NOMO-1 treated with DMSO at 0.1 percent for 48 hours (cell line): ENCODE data around the gene RUFY1.
"Not testable (repeated sequence)": the region's sequence is repeated elsewhere in the genome, so short reads cannot be mapped to it uniquely, and the experiment has no call there.

Experiments
- DNase-seq: peaks from one replicate; lab custom pipeline; 2025; ENCODE audit not compliant: unreplicated experiment; lab: John Stamatoyannopoulos, UW

The RUFY1 gene

DNA sequence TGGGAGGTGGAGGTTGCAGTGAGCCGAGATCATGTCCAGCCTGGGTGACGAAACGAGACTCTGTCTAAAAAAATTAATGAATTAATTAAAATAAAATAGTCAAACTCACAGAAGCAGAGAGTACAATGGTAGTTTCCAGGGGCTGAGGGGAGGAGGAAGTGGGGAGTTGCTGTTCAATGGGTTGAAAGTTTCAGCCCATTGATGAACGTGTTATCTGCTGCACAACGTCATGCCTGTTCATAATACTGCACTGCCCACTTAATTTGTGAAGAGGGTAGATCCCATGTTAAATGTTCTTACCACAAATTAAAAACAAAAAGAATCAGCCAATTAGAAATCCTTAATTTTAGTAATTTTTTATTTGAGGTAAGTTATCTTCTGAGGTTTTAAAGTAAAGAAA lies 16.4 kb upstream of the RUFY1 start:
- DNase-seq, result no peak

GRCh38 chr5:179534431-179534830 lies 15.9 kb upstream of the RUFY1 start:
- DNase-seq, result no peak

DNA sequence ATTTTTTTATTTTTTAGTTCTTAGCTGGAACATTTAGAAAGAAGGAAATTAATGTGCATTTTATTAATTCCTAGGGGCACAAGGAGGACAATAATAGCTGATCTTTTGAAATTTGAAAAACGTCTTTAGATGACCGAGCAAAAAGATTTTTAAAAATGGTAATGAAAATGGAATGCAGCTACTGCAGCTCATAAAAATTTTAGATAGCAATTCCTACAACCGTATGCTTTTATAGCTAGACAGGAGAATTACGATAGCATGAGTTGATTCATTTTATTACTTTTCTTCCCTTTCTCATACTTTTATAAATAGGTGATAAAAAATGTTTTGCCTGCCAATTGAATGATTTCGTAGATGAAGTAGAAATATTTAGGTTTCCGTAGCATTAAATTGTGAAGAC lies 13.7 kb upstream of the RUFY1 start:
- DNase-seq, result no peak

DNA sequence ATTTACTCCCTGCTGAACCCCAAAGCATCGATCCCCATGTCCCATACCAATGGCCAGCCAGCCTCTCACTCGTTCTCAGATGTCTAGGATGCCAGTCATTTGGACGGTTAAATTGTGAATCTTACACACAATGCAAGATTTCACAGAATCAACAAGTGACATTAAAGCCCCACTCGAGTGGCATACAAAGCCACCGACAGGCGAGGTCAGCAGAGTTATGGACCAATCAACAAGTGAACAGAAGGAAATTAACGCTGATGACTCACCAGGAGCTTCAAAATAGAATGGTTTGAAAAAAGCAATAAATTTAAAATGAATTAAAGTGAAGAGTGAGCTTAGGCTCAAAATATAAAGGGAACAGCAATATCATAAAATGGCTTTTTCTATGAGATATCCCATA lies 8.2 kb upstream of the RUFY1 start:
- peak; percentile 16 for DNase-seq

- DNase-seq, result not testable (repeated sequence)
Measured at GRCh38 chr5:179543275-179543674, 7.1 kb upstream of the RUFY1 start.

- DNase-seq, result no peak
Measured at GRCh38 chr5:179553006-179553405, 2.7 kb downstream of the RUFY1 start.

GRCh38 chr5:179553875-179554274 lies 3.5 kb downstream of the RUFY1 start:
- no peak for DNase-seq

DNA sequence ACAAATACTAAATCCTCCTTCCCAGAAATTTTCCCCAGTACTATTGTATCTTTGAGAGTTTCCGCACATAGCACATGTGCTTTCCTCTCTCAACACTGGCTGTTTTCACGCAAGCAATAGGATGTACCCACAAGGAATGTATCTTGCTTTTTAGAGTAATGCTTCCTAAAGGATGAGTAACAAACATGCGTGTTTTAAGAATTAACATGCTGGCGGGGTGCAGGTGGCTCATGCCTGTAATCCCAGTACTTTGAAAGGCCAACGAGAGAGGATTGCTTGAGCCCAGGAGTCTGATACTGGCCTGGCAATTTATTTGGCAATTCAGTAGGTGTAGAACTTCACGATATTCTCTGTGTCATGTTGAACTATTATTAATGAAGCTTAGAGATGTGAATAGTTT lies 4.6 kb downstream of the RUFY1 start:
- DNase-seq, result no peak

- not testable (repeated sequence) for DNase-seq
Measured at GRCh38 chr5:179558261-179558799, 8.0 kb downstream of the RUFY1 start.

DNA sequence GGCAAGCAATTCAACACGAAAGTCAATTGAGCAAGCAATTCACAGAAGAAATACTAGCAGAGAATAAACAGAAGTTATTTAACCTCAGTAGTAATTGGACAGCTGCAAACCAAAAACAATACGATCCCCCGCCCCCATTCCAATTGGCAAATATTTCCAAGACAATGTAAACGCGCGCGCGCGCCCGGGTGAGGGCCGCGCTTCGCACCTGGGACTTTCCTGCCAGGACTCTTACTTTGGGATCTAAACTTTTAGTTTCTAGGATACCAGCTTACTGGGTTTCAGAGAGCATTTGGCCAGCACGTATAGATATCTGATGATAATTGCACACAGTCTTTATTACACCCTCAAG lies 8.6 kb downstream of the RUFY1 start:
- no peak for DNase-seq

- no peak for DNase-seq
Measured at GRCh38 chr5:179559284-179560252, 9.2 kb downstream of the RUFY1 start.

DNA sequence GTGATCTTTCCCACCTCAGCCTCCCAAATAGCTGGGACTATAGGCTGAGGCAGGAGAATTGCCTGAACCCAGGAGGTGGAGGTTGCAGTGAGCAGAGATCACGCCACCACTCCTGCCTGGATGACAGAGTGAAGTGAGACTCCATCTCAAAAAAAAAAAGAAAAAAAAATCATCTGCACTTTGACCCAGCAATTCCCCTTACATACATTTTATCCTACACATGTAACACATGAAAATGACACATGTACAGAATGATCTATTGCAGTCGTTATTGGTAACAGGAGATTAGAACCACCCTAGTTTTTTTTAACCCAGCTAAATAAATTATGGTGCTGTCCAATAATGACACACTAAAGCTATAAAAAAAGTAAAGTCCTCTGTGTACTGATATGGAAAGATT lies 14.2 kb downstream of the RUFY1 start:
- no peak for DNase-seq

DNA sequence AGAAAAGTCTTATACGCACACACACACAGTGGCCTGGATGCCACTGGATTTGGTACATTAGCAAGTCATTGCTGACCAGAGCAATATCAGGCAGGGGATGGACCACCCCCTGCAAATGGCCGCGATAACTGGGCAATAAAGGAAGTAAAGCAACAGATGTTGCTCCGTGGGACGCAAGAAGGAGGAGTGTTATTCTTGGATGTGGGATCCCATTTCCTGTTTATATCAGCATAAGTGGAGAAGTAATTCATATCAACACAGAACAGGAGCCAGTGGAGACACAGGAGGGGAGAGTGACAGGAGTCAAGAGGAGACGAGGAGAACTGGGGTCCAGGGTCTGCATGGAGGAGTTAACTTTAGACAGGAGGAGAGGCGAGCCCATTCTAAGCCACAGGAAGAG lies 18.4 kb downstream of the RUFY1 start:
- DNase-seq, result no peak

DNA sequence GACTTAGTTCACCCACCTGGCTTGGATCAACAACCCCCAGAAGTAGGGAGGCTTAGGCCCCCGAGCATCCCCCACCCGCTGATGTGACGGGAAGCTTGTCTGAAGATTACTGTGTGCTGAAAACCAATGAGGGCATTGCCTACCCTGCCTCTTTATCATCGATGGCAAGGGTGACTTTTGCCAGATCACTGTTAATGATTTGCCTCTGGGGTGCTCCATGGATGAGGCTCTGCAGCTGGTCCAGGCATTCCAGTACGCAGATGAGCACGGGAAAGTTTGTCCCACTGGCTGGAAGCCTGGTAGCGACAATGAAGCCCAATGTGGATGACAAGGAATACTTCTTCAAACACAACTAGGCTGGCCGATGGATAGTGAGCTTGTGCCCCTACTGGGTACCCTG lies 22.0 kb downstream of the RUFY1 start:
- DNase-seq, result no peak

- DNase-seq, result no peak
Measured at GRCh38 chr5:179577286-179577960, 27.1 kb downstream of the RUFY1 start.

GRCh38 chr5:179585941-179586401 lies 35.6 kb downstream of the RUFY1 start:
- no peak for DNase-seq

- DNase-seq, result no peak
Measured at GRCh38 chr5:179588166-179588565, 37.8 kb downstream of the RUFY1 start.

DNA sequence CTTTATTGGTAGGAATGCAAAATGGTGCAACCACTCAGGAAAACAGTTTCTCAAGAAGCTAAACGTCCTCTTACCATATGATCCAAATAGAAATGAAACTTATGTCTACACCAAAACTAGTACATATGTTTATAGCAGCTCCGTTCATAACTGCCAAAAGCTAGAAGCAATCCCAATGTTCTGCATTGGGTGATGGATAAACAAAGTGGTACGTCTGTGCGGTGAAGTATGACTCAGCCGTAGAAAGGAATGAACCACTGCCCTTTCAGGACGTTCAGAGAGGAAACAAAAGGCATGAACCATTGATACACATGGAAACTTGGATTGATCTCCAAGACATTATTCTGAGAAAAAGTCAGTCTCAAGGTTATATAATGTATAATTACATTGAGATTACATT lies 45.6 kb downstream of the RUFY1 start:
- DNase-seq, result no peak

GRCh38 chr5:179596421-179596820 lies 46.1 kb downstream of the RUFY1 start:
- DNase-seq, result no peak

GRCh38 chr5:179599100-179599499 lies 48.7 kb downstream of the RUFY1 start:
- DNase-seq, result no peak

- no peak for DNase-seq
Measured at GRCh38 chr5:179599566-179599965, 49.2 kb downstream of the RUFY1 start.

DNA sequence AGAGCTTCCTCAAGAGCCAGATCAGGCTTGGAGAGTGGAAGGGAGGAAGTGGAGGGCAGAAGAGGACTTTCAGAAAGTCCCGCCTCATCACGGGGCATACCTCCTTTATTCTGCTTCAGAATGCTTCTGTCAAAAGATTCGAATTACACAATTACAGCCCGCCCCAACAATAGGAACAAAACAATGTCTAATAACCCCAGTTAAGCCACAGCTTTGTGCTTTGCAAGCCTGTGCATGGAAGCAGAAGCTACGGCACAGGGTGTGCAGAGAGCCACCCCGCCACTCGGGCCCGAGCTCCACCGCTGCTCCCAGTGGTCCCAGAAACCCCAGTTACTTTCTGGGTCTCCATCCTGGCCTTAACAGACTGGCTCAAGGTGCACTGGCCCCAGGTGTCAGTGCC lies 49.6 kb downstream of the RUFY1 start:
- no peak for DNase-seq
